ENCODE data around the gene OR52K1. TPM values are rescaled to one million over a fixed set of nuclear protein-coding genes. Genes with fewer than 3 reads are reported as not detected.

OR52K1 gene
- polyA plus RNA-seq, 1 donor (not counting 4 experiments of a cell fraction or from before 2014, with no cell fraction given): not detected

- no peaks in the 10 kb centered on the region for H4K20me1 ChIP-seq (ENCODE audit: control insufficient read depth, extremely low read depth, insufficient read depth, low read length)
- H3K27ac ChIP-seq (ENCODE audit: control insufficient read depth, insufficient read depth, low read length): no peak overlapping the region
- no peaks in the 10 kb centered on the region for H3K4me1 ChIP-seq (ENCODE audit: control insufficient read depth, extremely low read depth, insufficient read depth, low read length)
- no peak overlapping the region for H3K4me3 ChIP-seq (ENCODE audit: control insufficient read depth in 2 of 3, extremely low read depth in 1 of 3, insufficient read depth in 2 of 3, low read depth in 1 of 3, low read length in 3 of 3)
- no peaks in the 10 kb centered on the region for H3K9me3 ChIP-seq (ENCODE audit: control insufficient read depth, low read depth, low read length)
- H3K9ac ChIP-seq (ENCODE audit: control insufficient read depth, extremely low read depth, insufficient read depth, low read length): no peak overlapping the region
- no peak for FAIRE-seq
- no peaks in the 10 kb centered on the region for H3K27me3 ChIP-seq (ENCODE audit: control insufficient read depth, extremely low read depth, insufficient read depth, low read length)
- no peaks in the 10 kb centered on the region for H3K36me3 ChIP-seq (ENCODE audit: control insufficient read depth in 2 of 2, extremely low read depth in 1 of 2, insufficient read depth in 2 of 2, low read length in 2 of 2)
- DNase-seq (ENCODE audit: low read depth, low spot score): no peak
- TF ChIP-seq, protein P1, sequence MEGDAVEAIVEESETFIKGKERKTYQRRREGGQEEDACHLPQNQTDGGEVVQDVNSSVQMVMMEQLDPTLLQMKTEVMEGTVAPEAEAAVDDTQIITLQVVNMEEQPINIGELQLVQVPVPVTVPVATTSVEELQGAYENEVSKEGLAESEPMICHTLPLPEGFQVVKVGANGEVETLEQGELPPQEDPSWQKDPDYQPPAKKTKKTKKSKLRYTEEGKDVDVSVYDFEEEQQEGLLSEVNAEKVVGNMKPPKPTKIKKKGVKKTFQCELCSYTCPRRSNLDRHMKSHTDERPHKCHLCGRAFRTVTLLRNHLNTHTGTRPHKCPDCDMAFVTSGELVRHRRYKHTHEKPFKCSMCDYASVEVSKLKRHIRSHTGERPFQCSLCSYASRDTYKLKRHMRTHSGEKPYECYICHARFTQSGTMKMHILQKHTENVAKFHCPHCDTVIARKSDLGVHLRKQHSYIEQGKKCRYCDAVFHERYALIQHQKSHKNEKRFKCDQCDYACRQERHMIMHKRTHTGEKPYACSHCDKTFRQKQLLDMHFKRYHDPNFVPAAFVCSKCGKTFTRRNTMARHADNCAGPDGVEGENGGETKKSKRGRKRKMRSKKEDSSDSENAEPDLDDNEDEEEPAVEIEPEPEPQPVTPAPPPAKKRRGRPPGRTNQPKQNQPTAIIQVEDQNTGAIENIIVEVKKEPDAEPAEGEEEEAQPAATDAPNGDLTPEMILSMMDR (optimal IDR thresholded peaks at IDR 0.05 in 1 of 3, IDR thresholded peaks at IDR 0.05 in 1 of 3, conservative IDR thresholded peaks at IDR 0.05 in 1 of 3; ENCODE audit: extremely low read depth in 1 of 3, insufficient read depth in 2 of 3, low read length in 3 of 3): no peak
- TF ChIP-seq EZH2 (IDR thresholded peaks at IDR 0.05; ENCODE audit: low read length): no peak
- H3K4me2 ChIP-seq (ENCODE audit: control insufficient read depth, extremely low read depth, insufficient read depth, low read depth, low read length): no peak overlapping the region
- no peak overlapping the region for H2AFZ ChIP-seq (ENCODE audit: control insufficient read depth, low read length)
- H3K79me2 ChIP-seq (ENCODE audit: control insufficient read depth, insufficient read depth, low read length): no peaks in the 10 kb centered on the region
- H3K9me1 ChIP-seq (ENCODE audit: control insufficient read depth, extremely low read depth, insufficient read depth, low read length): no peaks in the 10 kb centered on the region
- dilution Hi-C loops (cut with MboI; ENCODE audit: extremely low pct_ligation_motif_present, low sequenced_read_pairs): no loop called here
These were observed 39.9 kb downstream of the OR52K1 start for GRCh38 chr11:4522339-4522738.

GRCh38 chr11:4522752-4523151 is 40.3 kb downstream of the OR52K1 start:
- no peak for DNase-seq (ENCODE audit: low read depth, low spot score)
- H3K79me2 ChIP-seq (ENCODE audit: control insufficient read depth, insufficient read depth, low read length): no peaks in the 10 kb centered on the region
- no peaks in the 10 kb centered on the region for H4K20me1 ChIP-seq (ENCODE audit: control insufficient read depth, extremely low read depth, insufficient read depth, low read length)
- no peak overlapping the region for H3K9ac ChIP-seq (ENCODE audit: control insufficient read depth, extremely low read depth, insufficient read depth, low read length)
- dilution Hi-C loops (cut with MboI; ENCODE audit: extremely low pct_ligation_motif_present, low sequenced_read_pairs): no loop called here
- H3K27ac ChIP-seq (ENCODE audit: control insufficient read depth, insufficient read depth, low read length): no peak overlapping the region
- no peak overlapping the region for H2AFZ ChIP-seq (ENCODE audit: control insufficient read depth, low read length)
- H3K27me3 ChIP-seq (ENCODE audit: control insufficient read depth, extremely low read depth, insufficient read depth, low read length): no peaks in the 10 kb centered on the region
- no peaks in the 10 kb centered on the region for H3K4me1 ChIP-seq (ENCODE audit: control insufficient read depth, extremely low read depth, insufficient read depth, low read length)
- H3K9me1 ChIP-seq (ENCODE audit: control insufficient read depth, extremely low read depth, insufficient read depth, low read length): no peaks in the 10 kb centered on the region
- no peak overlapping the region for H3K4me2 ChIP-seq (ENCODE audit: control insufficient read depth, extremely low read depth, insufficient read depth, low read depth, low read length)
- H3K4me3 ChIP-seq (ENCODE audit: control insufficient read depth in 2 of 3, extremely low read depth in 1 of 3, insufficient read depth in 2 of 3, low read depth in 1 of 3, low read length in 3 of 3): no peak overlapping the region
- FAIRE-seq: no peak
- TF ChIP-seq, protein P1 (optimal IDR thresholded peaks at IDR 0.05 in 1 of 3, IDR thresholded peaks at IDR 0.05 in 1 of 3, conservative IDR thresholded peaks at IDR 0.05 in 1 of 3; ENCODE audit: extremely low read depth in 1 of 3, insufficient read depth in 2 of 3, low read length in 3 of 3): no peak
- TF ChIP-seq EZH2 (IDR thresholded peaks at IDR 0.05; ENCODE audit: low read length): no peak
- no peaks in the 10 kb centered on the region for H3K36me3 ChIP-seq (ENCODE audit: control insufficient read depth in 2 of 2, extremely low read depth in 1 of 2, insufficient read depth in 2 of 2, low read length in 2 of 2)
- H3K9me3 ChIP-seq (ENCODE audit: control insufficient read depth, low read depth, low read length): no peaks in the 10 kb centered on the region
